ENCODE measurements around the gene SIDT2. TPM values are rescaled to one million over a fixed set of nuclear protein-coding genes. Genes with fewer than 3 reads are reported as not detected.
"Not testable (repeated sequence)": the region's sequence is repeated elsewhere in the genome, so short reads cannot be mapped to it uniquely, and the experiment has no call there.

The SIDT2 gene
- total RNA-seq: 9.8 TPM

- peak; percentile 91 for ATAC-seq
These were observed at the start of gene SIDT2 for GRCh38 chr11:117178210-117179034. Gene SIDT2, plus strand, starts transcription at chr11:117178743. Its CDS starts 521 bp downstream, at chr11:117179264.

DNA sequence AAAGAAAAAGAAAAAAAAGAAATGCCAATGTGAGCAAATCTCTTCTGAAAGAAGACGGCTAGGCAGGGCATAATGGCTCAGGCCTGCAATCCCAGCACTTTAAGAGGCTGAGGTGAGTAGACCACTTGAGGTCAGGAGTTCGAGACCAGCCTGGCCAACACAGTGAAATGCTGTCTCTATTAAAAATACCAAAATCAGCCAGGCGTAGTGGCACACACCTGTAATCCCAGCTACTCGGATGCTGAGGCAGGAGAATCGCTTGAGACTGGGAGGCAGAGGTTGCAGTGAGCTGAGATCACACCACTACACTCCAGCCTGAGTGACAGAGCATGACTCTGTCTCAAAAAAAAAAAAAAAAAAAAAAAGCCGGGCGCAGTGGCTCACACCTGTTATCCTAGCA is 48.1 kb upstream of the SIDT2 start:
- not testable (repeated sequence) for ATAC-seq

- no peak for ATAC-seq
These were observed 47.7 kb upstream of the SIDT2 start for GRCh38 chr11:117130879-117131278.

- ATAC-seq: no peak
These were observed 44.1 kb upstream of the SIDT2 start for GRCh38 chr11:117134431-117134830.

DNA sequence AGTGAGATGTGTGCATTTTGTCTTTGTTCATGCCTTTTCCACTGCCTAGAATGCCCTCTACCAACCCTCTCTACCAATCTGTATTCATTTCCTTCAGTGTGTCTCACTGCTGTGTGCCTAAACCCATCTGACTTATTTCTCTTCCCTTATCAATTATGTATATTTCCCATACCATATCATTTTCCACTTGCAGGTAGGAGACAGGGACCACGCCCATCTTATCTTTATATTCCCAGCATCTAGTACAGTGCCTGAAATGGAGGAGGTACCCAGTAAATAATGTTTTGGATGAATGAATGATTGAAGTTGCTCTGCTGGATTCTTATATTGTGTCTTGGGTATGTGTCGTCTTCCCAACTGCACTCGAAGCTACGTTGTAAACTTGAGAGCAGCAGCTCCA is 43.6 kb upstream of the SIDT2 start:
- ATAC-seq: not testable (repeated sequence)

GRCh38 chr11:117137223-117138086 is 41.1 kb upstream of the SIDT2 start:
- peak; percentile 39 for ATAC-seq

DNA sequence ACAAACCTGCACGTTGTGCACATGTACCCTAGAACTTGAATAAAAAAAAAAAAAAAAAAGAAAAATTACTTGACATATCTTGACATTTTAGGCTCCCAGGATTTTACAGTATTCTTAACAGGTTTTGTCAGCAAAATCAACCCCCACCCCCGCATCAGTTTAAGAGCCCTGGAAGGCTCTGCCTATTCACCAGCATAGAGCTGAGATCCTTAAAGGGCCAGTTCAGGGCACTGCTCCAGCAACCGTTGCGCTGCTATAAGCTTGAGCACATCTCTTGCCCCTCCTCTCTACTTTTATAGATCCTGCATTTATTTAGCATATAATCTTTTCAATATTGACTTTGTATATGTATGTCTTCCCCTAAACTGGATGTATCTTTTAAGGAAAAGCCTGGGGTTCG is 35.2 kb upstream of the SIDT2 start:
- ATAC-seq: peak; percentile 51

DNA sequence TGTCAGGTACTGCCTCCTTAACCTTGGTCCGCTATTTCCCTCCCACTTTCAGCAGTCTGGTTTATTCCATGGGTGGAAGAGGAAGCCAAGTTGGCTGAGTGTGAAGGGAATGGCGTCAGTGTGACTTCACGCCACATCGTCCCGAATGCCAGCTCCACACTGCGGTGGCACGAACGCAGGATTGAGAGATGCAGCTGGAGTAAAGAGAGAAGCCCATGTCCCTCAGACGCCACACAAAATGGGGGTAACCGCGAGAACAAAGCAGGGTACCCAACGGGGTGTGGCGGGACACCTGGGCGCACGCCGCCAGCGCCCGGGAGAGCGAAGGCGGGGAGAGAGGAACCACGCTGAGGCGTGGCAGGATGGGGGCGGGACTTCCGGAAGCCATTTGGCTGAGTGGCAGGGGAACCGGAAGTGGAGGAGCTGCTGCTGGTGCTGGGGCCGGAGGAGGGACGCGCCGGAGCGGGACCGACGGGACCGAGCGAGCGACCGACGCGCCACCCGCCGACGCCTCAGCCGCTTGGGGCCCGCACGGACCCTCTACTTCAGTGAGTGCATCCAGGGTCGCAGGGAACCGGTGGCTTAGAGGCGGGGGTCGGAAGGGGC is 34.6 kb upstream of the SIDT2 start, which contains the start of gene PAFAH1B2:
PAFAH1B2 (plus strand) TSS at position 417 of the 606 bp plus-strand sequence. CDS start 8,161 bp downstream, outside the sequence.
- ATAC-seq: peak; percentile 99

GRCh38 chr11:117144477-117145392 is 33.8 kb upstream of the SIDT2 start:
- ATAC-seq: peak; percentile 76

DNA sequence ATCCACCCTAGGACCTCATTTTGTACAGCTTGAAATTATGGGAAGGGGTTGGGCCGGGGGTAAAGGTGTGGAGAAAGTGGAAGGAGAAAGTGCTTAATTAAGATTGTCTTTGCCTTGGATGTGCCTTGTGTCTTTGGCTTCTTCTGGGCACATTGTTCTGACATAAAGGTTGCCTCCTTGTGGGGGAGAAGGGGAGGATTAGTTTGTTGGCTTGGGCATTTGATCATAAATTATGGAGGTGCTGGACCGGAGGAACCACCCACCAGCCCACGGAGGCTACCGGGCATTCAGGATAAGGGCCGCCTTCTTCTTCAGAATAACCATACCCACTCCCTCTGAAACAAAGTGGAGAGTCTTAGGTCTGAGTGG is 33.2 kb upstream of the SIDT2 start:
- no peak for ATAC-seq

GRCh38 chr11:117146521-117146920 is 32.0 kb upstream of the SIDT2 start:
- ATAC-seq: no peak

DNA sequence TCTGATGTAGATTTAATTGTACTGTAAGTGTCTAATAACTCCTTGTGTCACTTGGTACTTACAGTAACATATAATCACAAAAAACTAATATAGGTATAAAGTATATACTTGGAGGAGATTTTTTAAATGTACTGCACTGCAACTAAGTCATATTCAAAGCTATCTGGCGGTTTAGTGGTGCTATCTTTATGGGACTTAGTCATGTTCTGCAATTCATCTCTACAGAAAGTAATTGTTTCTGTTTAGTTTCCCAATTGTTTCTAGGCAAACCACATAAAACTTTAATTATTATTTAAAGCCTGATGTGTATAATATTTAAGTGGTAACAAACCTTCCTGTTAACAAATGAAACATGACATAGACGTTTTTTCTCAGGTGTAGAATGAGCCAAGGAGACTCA is 26.5 kb upstream of the SIDT2 start:
- no peak for ATAC-seq

DNA sequence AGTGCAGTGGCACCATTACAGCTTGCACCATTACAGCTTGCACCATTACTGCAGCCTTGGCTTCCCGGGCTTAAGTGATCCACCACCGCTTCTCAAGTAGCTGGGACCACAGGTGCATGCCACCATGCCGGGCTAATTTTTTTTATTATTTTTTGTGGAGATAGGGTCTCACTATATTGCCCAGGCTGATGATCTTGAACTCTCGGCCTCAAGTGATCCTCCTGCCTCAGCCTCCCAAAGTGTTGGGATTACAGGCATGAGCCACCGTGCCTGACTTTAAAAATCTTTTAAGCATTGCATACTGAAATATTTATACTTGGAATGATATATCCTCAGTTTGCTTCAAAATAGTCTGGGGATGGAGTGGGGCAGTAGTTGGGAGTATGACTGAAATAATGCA is 24.1 kb upstream of the SIDT2 start:
- ATAC-seq: no peak

- ATAC-seq: no peak
These were observed 21.0 kb upstream of the SIDT2 start for GRCh38 chr11:117157507-117157906.

DNA sequence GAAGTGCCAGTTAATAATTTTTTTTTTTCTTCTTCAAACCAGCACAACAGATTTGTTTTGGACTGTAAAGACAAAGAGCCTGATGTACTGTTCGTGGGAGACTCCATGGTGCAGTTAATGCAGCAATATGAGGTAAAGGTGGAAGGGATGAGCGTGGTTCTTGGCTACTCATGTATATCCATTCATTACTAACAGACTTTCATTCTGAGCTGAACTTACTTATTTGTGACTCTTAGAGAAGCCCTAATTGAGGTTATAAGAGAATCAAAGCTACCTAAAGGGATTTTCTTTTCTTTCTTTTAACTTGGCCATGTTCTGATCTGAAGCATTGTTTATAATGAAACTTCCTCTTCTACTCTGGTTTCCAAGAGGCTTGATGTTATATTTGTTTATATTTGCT is 18.7 kb upstream of the SIDT2 start:
- ATAC-seq: no peak

DNA sequence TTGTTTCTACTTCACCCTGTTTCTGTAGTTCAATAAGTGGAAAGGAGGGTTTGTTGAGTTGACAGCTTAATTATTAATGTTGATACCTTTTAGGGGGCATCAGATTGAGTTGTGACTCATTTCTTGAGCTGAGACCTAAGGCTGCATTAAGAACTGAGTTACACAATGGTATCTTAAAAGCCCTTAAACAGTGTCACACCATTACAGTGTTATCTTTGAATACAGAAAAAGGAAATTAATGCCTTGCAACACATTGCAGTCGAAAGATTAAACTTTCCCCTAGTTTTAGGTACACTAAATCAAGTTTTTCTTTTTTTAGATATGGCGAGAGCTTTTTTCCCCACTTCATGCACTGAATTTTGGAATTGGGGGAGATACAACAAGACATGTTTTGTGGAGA is 17.7 kb upstream of the SIDT2 start:
- ATAC-seq: no peak

- no peak for ATAC-seq
These were observed 12.1 kb upstream of the SIDT2 start for GRCh38 chr11:117166491-117166890.

DNA sequence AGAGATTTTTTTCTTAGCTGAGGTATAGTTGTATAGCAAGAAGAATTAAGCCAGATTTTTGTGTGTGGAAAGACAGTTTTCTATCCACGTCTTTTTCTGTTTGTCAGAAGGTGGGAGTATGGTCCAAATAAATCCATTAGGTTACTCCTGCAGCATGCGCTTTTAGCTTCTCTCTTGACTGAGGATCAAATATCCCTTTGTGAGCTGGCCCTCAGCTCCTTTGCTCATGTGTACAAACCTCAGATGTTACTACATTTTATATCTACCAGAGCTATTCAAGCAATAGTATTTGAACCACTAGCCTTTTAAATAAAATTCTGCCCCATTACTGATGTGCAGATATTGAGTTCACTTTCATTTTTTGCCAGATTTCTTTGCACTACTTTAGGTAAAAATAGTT is 8.8 kb upstream of the SIDT2 start:
- no peak for ATAC-seq

DNA sequence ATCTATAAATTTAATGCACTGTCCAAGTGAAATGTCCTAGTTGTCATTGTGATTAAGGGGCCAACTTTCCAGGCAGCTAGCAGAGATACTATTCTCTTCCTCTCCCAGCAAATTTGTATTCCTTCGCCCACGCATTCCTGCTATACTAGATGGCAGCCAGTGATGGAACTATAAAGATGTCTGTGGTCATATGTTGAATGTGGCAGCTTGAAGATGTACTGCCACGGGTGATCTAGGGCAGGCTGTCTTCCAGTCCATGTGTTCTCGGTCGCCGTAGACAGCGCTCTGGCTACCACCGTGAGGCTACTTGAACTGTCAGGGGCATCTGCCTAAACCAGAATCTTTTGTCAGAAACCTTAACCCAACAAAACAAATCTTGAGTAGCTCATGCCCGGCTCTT is 8.3 kb upstream of the SIDT2 start:
- ATAC-seq: no peak

- ATAC-seq: no peak
These were observed 7.5 kb upstream of the SIDT2 start for GRCh38 chr11:117171007-117171403.

DNA sequence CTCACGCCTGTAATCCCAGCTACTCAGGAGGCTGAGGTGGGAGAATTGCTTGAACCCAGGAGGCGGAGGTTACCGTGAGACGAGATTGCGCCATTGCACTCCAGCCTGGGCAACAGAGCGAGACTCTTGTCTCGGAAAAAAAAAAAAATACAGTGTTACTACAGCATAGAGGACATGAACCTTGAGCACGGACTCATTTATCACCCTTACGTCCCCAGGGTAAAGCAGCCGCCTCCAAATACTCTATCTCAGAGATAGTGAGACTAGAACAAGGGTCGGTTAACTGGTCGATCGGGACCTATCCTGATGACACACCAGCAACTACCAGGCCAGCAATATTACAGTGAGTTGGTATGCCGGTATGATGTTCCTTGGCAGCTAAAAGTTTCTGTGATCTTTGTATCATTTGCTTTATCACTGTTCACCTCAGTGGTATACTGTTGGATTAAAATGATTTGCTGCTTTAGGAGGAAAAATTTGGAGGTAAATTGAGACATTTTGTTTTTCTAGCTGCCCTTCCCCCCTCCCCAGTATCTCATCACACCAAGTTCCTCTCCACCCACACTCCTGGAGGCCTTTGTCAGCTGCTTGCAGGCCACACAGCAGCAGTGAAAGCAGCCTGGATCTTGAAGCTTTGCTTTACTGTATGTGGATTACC is 7.0 kb upstream of the SIDT2 start:
- ATAC-seq: no peak

All from esophagus mucosa (tissue), 1 donor.